ENCODE measurements around the gene COPG1.

- TF ChIP-seq GATA2 (IDR thresholded peaks at IDR 0.05; ENCODE audit: low read depth, low read length) (no peak), GATA3 (IDR thresholded peaks at IDR 0.05; ENCODE audit: low read depth, low read length) (no peak)
These were observed 3.3 kb downstream of the COPG1 start for GRCh38 chr3:129252748-129253147.
